ENCODE data around the gene SIGLEC7.

- TF ChIP-seq POLR2A (IDR thresholded peaks at IDR 0.05; ENCODE audit: low read depth, low read length): no peak
- TF ChIP-seq CTCF (IDR thresholded peaks at IDR 0.05 in 2 of 3, conservative IDR thresholded peaks at IDR 0.05 in 1 of 3; ENCODE audit: control insufficient read depth in 2 of 3, extremely low read depth in 1 of 3, insufficient read depth in 1 of 3, low read depth in 3 of 3, low read length in 3 of 3): no peak
- TF ChIP-seq POLR2AphosphoS5 (IDR thresholded peaks at IDR 0.05; ENCODE audit: low read length): no peak
- TF ChIP-seq MTA2 (IDR thresholded peaks at IDR 0.05; ENCODE audit: low read depth): no peak
- no peak for TF ChIP-seq IRF5 (IDR thresholded peaks at IDR 0.05; ENCODE audit: borderline replicate concordance)
- TF ChIP-seq TAF1 (IDR thresholded peaks at IDR 0.05; ENCODE audit: borderline replicate concordance, low read depth, low read length): no peak
- TF ChIP-seq EP300 (IDR thresholded peaks at IDR 0.05; ENCODE audit: borderline replicate concordance in 1 of 2, control insufficient read depth in 1 of 2, low read depth in 2 of 2, low read length in 2 of 2): no peak
Measured at GRCh38 chr19:51187395-51188226, 45.5 kb downstream of the SIGLEC7 start.

All from GM12878 (cell line).